NCI-H1105 (cell line): Measurements from ENCODE around the gene POLR2F.
"Not testable (repeated sequence)": the region's sequence is repeated elsewhere in the genome, so short reads cannot be mapped to it uniquely, and the experiment has no call there.

Experiments used
- DNase-seq: peaks from one replicate; lab custom pipeline; 2025; lab: John Stamatoyannopoulos, UW

Gene POLR2F

GRCh38 chr22:37954686-37955085, 1.2 kb downstream of the POLR2F start:
- no peak for DNase-seq

- DNase-seq: not testable (repeated sequence)
Measured at GRCh38 chr22:37955825-37956397, 2.4 kb downstream of the POLR2F start.

- DNase-seq: no peak
Measured at GRCh38 chr22:37957232-37957631, 3.7 kb downstream of the POLR2F start.

GRCh38 chr22:37959231-37959825, 5.8 kb downstream of the POLR2F start:
- DNase-seq: no peak

GRCh38 chr22:37961062-37961461, 7.6 kb downstream of the POLR2F start:
- DNase-seq: no peak

- no peak for DNase-seq
Measured at GRCh38 chr22:37965940-37966664, 12.6 kb downstream of the POLR2F start.

GRCh38 chr22:37967147-37967546, 13.6 kb downstream of the POLR2F start:
- DNase-seq: no peak

GRCh38 chr22:37967637-37968451, 14.3 kb downstream of the POLR2F start:
- no peak for DNase-seq

GRCh38 chr22:37968452-37969251, 15.2 kb downstream of the POLR2F start:
- DNase-seq: no peak

GRCh38 chr22:37970864-37971263, 17.4 kb downstream of the POLR2F start:
- no peak for DNase-seq

GRCh38 chr22:37971475-37972434, 18.3 kb downstream of the POLR2F start:
- no peak for DNase-seq

- DNase-seq: no peak
Measured at GRCh38 chr22:37972527-37972926, 19.0 kb downstream of the POLR2F start.

GRCh38 chr22:37973271-37974170, 20.0 kb downstream of the POLR2F start:
- DNase-seq: no peak

GRCh38 chr22:37975153-37975552, 21.7 kb downstream of the POLR2F start:
- DNase-seq: no peak

GRCh38 chr22:37976022-37976421, 22.5 kb downstream of the POLR2F start:
- DNase-seq: not testable (repeated sequence)

- no peak for DNase-seq
Measured at GRCh38 chr22:37976547-37976946, 23.0 kb downstream of the POLR2F start.

GRCh38 chr22:37979782-37980181, 26.3 kb downstream of the POLR2F start:
- no peak for DNase-seq

GRCh38 chr22:37981282-37982011, 27.9 kb downstream of the POLR2F start:
- DNase-seq: no peak
